ENCODE data around the gene SYCE3. TPM values are rescaled to one million over a fixed set of nuclear protein-coding genes. Genes with fewer than 3 reads are reported as not detected.

The SYCE3 gene
- total and polyA plus RNA-seq, 9 of the 15 experiments (the other 6 are each of a cell fraction or from before 2014, with no cell fraction given): 0.56 TPM; not detected in 8

DNA sequence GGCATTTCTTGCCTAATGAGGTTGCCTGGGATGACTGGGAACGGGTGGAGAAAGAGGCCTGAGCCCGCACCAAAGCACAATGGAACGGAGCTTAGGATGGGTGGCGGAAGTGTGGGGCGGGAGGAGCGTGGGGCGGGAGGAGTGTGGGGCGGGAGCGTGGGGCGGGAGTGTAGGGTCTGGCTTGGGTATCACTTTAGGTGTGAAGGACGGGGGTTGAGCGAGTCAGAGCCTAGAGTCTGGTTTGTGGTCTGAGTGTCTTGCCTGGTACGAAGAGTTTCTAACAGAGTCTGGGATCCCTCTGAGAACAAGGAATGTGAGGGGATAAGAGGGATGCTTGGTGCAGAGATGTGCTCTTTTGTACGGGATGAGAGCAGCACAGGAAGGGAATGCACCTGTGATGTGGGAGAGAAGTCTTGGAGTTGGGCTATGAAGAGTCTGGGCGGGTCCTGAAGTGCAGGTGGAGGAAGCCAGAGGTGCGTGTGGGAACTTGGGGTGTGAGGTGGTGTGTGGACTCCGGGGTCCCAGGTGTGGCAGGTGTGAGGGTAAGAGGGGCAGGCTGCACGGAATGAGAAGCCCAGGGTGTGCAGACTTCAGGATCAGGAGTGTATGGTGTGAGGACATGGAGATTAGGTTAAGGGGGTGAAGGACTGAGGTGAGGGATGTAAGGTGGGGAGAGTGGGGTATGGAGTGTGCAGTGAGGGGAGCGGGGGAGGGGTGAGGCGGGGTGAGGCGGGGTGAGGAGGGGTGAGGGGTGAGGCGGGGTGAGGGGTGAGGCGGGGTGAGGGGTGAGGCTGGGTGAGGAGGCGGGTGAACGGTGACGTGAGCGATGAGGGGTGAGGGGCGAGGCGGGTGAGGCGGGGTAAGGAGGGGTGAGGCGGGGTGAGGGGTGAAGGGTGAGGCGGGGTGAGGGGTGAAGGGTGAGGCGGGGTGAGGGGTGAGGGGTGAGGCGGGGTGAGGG is 1.0 kb downstream of the SYCE3 start:
- 64% methylated on average over 7 of the region's 34 CpGs for WGBS (ENCODE audit: insufficient coverage, low coverage, missing lambda C conversion rate)
- H3K4me1 ChIP-seq (replicated peaks in 1 of 2; ENCODE audit: control insufficient read depth in 2 of 2, insufficient read depth in 2 of 2, low read length in 2 of 2): peaks cover 0 to 13% of the 10 kb centered on the region in 2 experiments; a peak in 2 of 5 replicates
- H3K9me1 ChIP-seq (ENCODE audit: control insufficient read depth, insufficient read depth, low read length): no peaks in the 10 kb centered on the region
- ATAC-seq (no peak), FAIRE-seq (no peak), DNase-seq (ENCODE audit: extremely low read depth in 1 of 4, low spot score in 3 of 4) (no peak)
- no peak overlapping the region for H3K27ac ChIP-seq (ENCODE audit: extremely low read depth, low read depth, low read length)
- TF ChIP-seq ZEB2 (IDR thresholded peaks at IDR 0.05): 0 out of 2 replicates have a peak, but pooled peaks have one; percentile 20
- TF ChIP-seq, protein P1, sequence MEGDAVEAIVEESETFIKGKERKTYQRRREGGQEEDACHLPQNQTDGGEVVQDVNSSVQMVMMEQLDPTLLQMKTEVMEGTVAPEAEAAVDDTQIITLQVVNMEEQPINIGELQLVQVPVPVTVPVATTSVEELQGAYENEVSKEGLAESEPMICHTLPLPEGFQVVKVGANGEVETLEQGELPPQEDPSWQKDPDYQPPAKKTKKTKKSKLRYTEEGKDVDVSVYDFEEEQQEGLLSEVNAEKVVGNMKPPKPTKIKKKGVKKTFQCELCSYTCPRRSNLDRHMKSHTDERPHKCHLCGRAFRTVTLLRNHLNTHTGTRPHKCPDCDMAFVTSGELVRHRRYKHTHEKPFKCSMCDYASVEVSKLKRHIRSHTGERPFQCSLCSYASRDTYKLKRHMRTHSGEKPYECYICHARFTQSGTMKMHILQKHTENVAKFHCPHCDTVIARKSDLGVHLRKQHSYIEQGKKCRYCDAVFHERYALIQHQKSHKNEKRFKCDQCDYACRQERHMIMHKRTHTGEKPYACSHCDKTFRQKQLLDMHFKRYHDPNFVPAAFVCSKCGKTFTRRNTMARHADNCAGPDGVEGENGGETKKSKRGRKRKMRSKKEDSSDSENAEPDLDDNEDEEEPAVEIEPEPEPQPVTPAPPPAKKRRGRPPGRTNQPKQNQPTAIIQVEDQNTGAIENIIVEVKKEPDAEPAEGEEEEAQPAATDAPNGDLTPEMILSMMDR (IDR thresholded peaks at IDR 0.05 in 2 of 3, conservative IDR thresholded peaks at IDR 0.05 in 1 of 3; ENCODE audit: insufficient read depth in 2 of 3, low read depth in 1 of 3, low read length in 3 of 3): no peak
- BruUV-seq (replicated peaks): no TSS peak
- POLR2A ChIA-PET: no interaction called here
- H3K36me3 ChIP-seq (ENCODE audit: control insufficient read depth, insufficient read depth, low read length): no peaks in the 10 kb centered on the region
- H3K9me3 ChIP-seq (replicated peaks; ENCODE audit: control insufficient read depth, insufficient read depth, low read depth, low read length): no peaks in the 10 kb centered on the region
- no peak overlapping the region for H2AFZ ChIP-seq (ENCODE audit: low read depth, low read length)
- CTCF ChIA-PET (ENCODE audit: low intra/inter-chr PET ratio): no interaction called here
- in situ Hi-C loops (cut with MboI): no loop called here
- H3K9ac ChIP-seq (ENCODE audit: insufficient read depth in 1 of 2, low read depth in 2 of 2, low read length in 2 of 2): no peak overlapping the region
- no peaks in the 10 kb centered on the region for H4K20me1 ChIP-seq (replicated peaks; ENCODE audit: control insufficient read depth, insufficient read depth, low read length)
- H3K4me3 ChIP-seq: no peak overlapping the region
- intact Hi-C loops (cut with micrococcal nuclease): loop anchor here (5.0 kb wide), 1 partner anchor 34 kb away; the partner anchor contains the start of gene SCO2
- H3K79me2 ChIP-seq (ENCODE audit: control insufficient read depth, insufficient read depth, low read length): no peaks in the 10 kb centered on the region
- no peak overlapping the region for H3K4me2 ChIP-seq (ENCODE audit: insufficient read depth, low read length)
- no peaks in the 10 kb centered on the region for H3K27me3 ChIP-seq (ENCODE audit: control insufficient read depth in 2 of 2, insufficient read depth in 2 of 2, low read length in 2 of 2)

All from K562 (cell line).